ENCODE results near the gene VWA1.

GRCh38 chr1:1425753-1426495 lies 9.6 kb upstream of the VWA1 start:
- TF ChIP-seq SIN3A (IDR thresholded peaks at IDR 0.05; ENCODE audit: low read depth, low read length) = no peak
- no peak for TF ChIP-seq REST (IDR thresholded peaks at IDR 0.05; ENCODE audit: low read depth, low read length)
- no peak for TF ChIP-seq CTCF (IDR thresholded peaks at IDR 0.05 in 2 of 3, conservative IDR thresholded peaks at IDR 0.05 in 1 of 3; ENCODE audit: control insufficient read depth in 2 of 3, extremely low read depth in 1 of 3, insufficient read depth in 1 of 3, low read depth in 3 of 3, low read length in 3 of 3)
- TF ChIP-seq, protein P1, sequence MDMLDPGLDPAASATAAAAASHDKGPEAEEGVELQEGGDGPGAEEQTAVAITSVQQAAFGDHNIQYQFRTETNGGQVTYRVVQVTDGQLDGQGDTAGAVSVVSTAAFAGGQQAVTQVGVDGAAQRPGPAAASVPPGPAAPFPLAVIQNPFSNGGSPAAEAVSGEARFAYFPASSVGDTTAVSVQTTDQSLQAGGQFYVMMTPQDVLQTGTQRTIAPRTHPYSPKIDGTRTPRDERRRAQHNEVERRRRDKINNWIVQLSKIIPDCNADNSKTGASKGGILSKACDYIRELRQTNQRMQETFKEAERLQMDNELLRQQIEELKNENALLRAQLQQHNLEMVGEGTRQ (IDR thresholded peaks at IDR 0.05; ENCODE audit: borderline replicate concordance, low read depth, low read length) = no peak
- TF ChIP-seq USF1 (IDR thresholded peaks at IDR 0.05; ENCODE audit: borderline replicate concordance, extremely low read length, insufficient read depth, low read depth, low read length) = no peak
- TF ChIP-seq TCF12 (IDR thresholded peaks at IDR 0.05; ENCODE audit: low read depth, low read length) = no peak
- TF ChIP-seq, protein P2, sequence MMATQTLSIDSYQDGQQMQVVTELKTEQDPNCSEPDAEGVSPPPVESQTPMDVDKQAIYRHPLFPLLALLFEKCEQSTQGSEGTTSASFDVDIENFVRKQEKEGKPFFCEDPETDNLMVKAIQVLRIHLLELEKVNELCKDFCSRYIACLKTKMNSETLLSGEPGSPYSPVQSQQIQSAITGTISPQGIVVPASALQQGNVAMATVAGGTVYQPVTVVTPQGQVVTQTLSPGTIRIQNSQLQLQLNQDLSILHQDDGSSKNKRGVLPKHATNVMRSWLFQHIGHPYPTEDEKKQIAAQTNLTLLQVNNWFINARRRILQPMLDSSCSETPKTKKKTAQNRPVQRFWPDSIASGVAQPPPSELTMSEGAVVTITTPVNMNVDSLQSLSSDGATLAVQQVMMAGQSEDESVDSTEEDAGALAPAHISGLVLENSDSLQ (IDR thresholded peaks at IDR 0.05) = no peak
- TF ChIP-seq, protein P3, sequence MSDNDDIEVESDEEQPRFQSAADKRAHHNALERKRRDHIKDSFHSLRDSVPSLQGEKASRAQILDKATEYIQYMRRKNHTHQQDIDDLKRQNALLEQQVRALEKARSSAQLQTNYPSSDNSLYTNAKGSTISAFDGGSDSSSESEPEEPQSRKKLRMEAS (IDR thresholded peaks at IDR 0.05; ENCODE audit: low read depth, low read length) = no peak
- no peak for TF ChIP-seq CREM (IDR thresholded peaks at IDR 0.05; ENCODE audit: low read depth)
- no peak for TF ChIP-seq MEF2A (IDR thresholded peaks at IDR 0.05; ENCODE audit: insufficient read depth, low read depth, low read length)
- TF ChIP-seq STAT3 (IDR thresholded peaks at IDR 0.05; ENCODE audit: low read depth, low read length) = no peak
- TF ChIP-seq POLR2A (IDR thresholded peaks at IDR 0.05; ENCODE audit: low read depth, low read length) = no peak
- TF ChIP-seq SRF (IDR thresholded peaks at IDR 0.05; ENCODE audit: low read depth in 2 of 2, low read length in 2 of 2) = no peak
- no peak for TF ChIP-seq IRF3 (IDR thresholded peaks at IDR 0.05)
